Measurements from ENCODE around the gene RXRB.

Gene RXRB

DNA sequence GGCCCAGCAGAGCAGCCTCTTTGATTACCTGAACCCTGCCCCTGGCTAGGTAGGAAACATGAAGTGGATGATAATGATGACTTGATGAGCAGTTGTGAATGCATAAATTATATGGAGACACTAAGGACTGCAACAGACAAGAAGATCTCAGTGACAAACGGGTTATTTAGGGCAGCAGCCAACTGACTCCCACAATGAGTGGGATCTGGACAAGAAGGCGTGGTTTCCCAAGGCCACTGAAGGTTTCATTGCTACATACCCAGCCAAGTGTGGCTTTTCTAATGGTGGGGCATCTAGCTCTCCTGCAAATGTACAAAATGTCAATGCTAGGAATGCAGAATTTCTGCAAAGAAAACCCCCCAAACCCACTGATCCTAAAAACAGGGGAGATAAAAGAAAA lies 37.3 kb upstream of the RXRB start:
- H3K4me1 ChIP-seq (ENCODE audit: control insufficient read depth, insufficient read depth, low read length) = peaks cover 6% of the 10 kb centered on the region
- no peak for TF ChIP-seq KLF10 (tag by site-specific recombination; IDR thresholded peaks at IDR 0.05)
- TF ChIP-seq ZNF610 (tag by site-specific recombination; IDR thresholded peaks at IDR 0.05; ENCODE audit: borderline replicate concordance) = no peak
- H3K4me3 ChIP-seq (ENCODE audit: low read depth, low read length) = no peak overlapping the region
- no peaks in the 10 kb centered on the region for H3K36me3 ChIP-seq (ENCODE audit: control insufficient read depth in 2 of 2, insufficient read depth in 1 of 2, low read length in 2 of 2)
- no peaks in the 10 kb centered on the region for H3K9me3 ChIP-seq (ENCODE audit: control insufficient read depth, insufficient read depth, low read depth, low read length)
- ChIA-PET POLR2A (no interaction called here), CTCF (interaction anchor here (1.2 to 3.3 kb wide), 2 partner anchors 11 to 41 kb away, joined by 4 to 22 read pairs; no protein-coding TSS in a partner anchor)
- H3K27ac ChIP-seq (ENCODE audit: extremely low read depth, low read depth, low read length) = no peak overlapping the region

DNA sequence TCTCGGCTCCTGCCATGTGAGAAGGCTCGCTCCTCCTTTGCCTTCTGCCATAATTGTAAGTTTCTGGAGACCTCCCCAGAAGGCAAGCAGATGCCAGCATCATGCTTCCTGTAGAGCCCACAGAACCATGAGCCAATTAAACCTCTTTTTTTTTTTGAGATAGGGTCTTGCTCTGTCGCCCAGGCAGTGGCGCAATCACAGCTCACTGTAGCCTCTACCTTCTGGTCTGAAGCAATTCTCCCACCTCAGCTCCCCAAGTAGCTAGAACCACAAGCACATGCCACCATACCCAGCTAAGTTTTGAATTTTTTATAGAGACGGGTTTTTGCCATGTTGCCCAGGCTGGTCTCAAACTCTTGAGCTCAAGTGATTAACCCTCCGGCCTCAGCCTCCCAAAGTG lies 36.4 kb upstream of the RXRB start:
- CTCF ChIA-PET = interaction anchor here (2.8 kb wide), 1 partner anchor 11 kb away, joined by 12 read pairs; no protein-coding TSS in a partner anchor
- no peaks in the 10 kb centered on the region for H3K36me3 ChIP-seq (ENCODE audit: control insufficient read depth in 2 of 2, insufficient read depth in 1 of 2, low read length in 2 of 2)
- H3K4me3 ChIP-seq (ENCODE audit: low read depth, low read length) = no peak overlapping the region
- TF ChIP-seq, protein P1, sequence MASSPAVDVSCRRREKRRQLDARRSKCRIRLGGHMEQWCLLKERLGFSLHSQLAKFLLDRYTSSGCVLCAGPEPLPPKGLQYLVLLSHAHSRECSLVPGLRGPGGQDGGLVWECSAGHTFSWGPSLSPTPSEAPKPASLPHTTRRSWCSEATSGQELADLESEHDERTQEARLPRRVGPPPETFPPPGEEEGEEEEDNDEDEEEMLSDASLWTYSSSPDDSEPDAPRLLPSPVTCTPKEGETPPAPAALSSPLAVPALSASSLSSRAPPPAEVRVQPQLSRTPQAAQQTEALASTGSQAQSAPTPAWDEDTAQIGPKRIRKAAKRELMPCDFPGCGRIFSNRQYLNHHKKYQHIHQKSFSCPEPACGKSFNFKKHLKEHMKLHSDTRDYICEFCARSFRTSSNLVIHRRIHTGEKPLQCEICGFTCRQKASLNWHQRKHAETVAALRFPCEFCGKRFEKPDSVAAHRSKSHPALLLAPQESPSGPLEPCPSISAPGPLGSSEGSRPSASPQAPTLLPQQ (tag by site-specific recombination; IDR thresholded peaks at IDR 0.05) = no peak
- TF ChIP-seq, protein P2, sequence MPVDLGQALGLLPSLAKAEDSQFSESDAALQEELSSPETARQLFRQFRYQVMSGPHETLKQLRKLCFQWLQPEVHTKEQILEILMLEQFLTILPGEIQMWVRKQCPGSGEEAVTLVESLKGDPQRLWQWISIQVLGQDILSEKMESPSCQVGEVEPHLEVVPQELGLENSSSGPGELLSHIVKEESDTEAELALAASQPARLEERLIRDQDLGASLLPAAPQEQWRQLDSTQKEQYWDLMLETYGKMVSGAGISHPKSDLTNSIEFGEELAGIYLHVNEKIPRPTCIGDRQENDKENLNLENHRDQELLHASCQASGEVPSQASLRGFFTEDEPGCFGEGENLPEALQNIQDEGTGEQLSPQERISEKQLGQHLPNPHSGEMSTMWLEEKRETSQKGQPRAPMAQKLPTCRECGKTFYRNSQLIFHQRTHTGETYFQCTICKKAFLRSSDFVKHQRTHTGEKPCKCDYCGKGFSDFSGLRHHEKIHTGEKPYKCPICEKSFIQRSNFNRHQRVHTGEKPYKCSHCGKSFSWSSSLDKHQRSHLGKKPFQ (tag by site-specific recombination; IDR thresholded peaks at IDR 0.05) = no peak
- TF ChIP-seq KLF1 (tag by site-specific recombination; IDR thresholded peaks at IDR 0.05) (no peak), ZNF391 (tag by site-specific recombination; IDR thresholded peaks at IDR 0.05; ENCODE audit: borderline replicate concordance, low read depth) (no peak)
- TF ChIP-seq, protein P3, sequence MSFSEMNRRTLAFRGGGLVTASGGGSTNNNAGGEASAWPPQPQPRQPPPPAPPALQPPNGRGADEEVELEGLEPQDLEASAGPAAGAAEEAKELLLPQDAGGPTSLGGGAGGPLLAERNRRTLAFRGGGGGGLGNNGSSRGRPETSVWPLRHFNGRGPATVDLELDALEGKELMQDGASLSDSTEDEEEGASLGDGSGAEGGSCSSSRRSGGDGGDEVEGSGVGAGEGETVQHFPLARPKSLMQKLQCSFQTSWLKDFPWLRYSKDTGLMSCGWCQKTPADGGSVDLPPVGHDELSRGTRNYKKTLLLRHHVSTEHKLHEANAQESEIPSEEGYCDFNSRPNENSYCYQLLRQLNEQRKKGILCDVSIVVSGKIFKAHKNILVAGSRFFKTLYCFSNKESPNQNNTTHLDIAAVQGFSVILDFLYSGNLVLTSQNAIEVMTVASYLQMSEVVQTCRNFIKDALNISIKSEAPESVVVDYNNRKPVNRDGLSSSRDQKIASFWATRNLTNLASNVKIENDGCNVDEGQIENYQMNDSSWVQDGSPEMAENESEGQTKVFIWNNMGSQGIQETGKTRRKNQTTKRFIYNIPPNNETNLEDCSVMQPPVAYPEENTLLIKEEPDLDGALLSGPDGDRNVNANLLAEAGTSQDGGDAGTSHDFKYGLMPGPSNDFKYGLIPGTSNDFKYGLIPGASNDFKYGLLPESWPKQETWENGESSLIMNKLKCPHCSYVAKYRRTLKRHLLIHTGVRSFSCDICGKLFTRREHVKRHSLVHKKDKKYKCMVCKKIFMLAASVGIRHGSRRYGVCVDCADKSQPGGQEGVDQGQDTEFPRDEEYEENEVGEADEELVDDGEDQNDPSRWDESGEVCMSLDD (tag by site-specific recombination; IDR thresholded peaks at IDR 0.05) = no peak
- POLR2A ChIA-PET = no interaction called here
- peaks cover 6% of the 10 kb centered on the region for H3K4me1 ChIP-seq (ENCODE audit: control insufficient read depth, insufficient read depth, low read length)
- H3K27ac ChIP-seq (ENCODE audit: extremely low read depth, low read depth, low read length) = no peak overlapping the region
- no peaks in the 10 kb centered on the region for H3K9me3 ChIP-seq (ENCODE audit: control insufficient read depth, insufficient read depth, low read depth, low read length)

DNA sequence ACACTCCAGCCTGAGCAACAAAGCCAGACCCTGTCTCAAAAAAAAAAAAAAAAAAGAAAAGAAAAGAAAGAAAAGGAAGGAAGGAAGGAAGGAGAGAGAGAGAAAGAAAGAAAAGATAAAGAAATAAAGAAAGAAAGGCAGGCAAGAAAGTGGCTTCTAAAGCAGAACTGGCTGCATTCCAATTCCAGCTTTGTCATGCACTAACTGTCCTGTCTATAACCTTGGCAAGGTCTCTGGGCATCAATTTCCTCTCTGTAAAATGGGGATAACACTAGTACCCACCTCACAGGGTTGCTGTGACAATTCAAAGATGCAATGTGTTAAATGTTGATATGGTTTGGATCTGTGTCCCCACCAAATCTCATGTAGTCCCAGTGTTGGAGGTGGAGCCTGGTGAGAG lies 35.9 kb upstream of the RXRB start:
- CTCF ChIA-PET = interaction anchor here (0.6 to 2.8 kb wide), 4 partner anchors 12 to 110 kb away, joined by 3 to 12 read pairs (median 4); no protein-coding TSS in a partner anchor
- POLR2A ChIA-PET = interaction anchor here (0.7 to 0.9 kb wide), 2 partner anchors 8 to 10 kb away, joined by 3 to 7 read pairs; no protein-coding TSS in a partner anchor
- no peak overlapping the region for H3K27ac ChIP-seq (ENCODE audit: extremely low read depth, low read depth, low read length)

DNA sequence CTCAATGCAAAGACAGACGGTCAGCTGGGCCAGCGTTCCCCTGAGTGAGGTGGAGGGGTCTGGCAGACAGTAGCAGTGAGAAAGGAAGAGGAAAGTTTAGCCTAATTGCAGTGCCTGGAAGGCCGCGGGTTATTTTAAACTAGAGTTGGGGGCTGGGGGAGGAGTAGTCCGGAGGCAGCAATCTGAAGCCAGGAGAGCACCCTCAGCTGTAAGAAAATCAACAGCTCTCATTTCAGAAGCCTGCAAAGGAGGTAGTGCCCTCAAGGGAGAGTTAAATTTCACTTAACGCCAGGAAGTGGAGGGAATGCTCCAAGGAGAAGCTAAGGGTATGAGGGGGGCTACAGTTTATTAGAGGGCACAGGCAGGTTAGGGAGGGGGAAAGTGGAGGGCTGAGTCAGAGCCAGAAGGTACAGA lies 34.8 kb upstream of the RXRB start:
- H3K27ac ChIP-seq (ENCODE audit: extremely low read depth, low read depth, low read length) = peak overlapping the region; percentile 9; the same call in 1 of the 2 replicates
- CTCF ChIA-PET = interaction anchor here (0.6 to 2.8 kb wide), 5 partner anchors 13 to 453 kb away, joined by 3 to 12 read pairs (median 5); no protein-coding TSS in a partner anchor
- no peaks in the 10 kb centered on the region for H3K36me3 ChIP-seq (ENCODE audit: control insufficient read depth in 2 of 2, insufficient read depth in 1 of 2, low read length in 2 of 2)
- H3K4me1 ChIP-seq (ENCODE audit: control insufficient read depth, insufficient read depth, low read length) = peaks cover 6% of the 10 kb centered on the region
- POLR2A ChIA-PET = interaction anchor here (0.9 kb wide), 1 partner anchor 9 kb away, joined by 3 read pairs; no protein-coding TSS in a partner anchor
- no peaks in the 10 kb centered on the region for H3K9me3 ChIP-seq (ENCODE audit: control insufficient read depth, insufficient read depth, low read depth, low read length)
- no peak overlapping the region for H3K4me3 ChIP-seq (ENCODE audit: low read depth, low read length)
- TF ChIP-seq ZNF341 (tag by site-specific recombination; IDR thresholded peaks at IDR 0.05; ENCODE audit: low read depth) (0 out of 2 replicates have a peak, but pooled peaks have one; percentile 8), PRDM1 (tag by site-specific recombination; IDR thresholded peaks at IDR 0.05) (peak; percentile 80), ZNF248 (tag by site-specific recombination; IDR thresholded peaks at IDR 0.05) (no peak), ZNF423 (tag by site-specific recombination; IDR thresholded peaks at IDR 0.05) (peak; percentile 21; the same call in 1 of the 2 replicates), ZNF473 (tag by site-specific recombination; IDR thresholded peaks at IDR 0.05) (no peak), OSR2 (tag by site-specific recombination; IDR thresholded peaks at IDR 0.05) (peak; percentile 80), ZNF174 (tag by site-specific recombination; IDR thresholded peaks at IDR 0.05) (no peak), ZNF624 (tag by site-specific recombination; IDR thresholded peaks at IDR 0.05) (no peak)
- TF ChIP-seq, protein P4, sequence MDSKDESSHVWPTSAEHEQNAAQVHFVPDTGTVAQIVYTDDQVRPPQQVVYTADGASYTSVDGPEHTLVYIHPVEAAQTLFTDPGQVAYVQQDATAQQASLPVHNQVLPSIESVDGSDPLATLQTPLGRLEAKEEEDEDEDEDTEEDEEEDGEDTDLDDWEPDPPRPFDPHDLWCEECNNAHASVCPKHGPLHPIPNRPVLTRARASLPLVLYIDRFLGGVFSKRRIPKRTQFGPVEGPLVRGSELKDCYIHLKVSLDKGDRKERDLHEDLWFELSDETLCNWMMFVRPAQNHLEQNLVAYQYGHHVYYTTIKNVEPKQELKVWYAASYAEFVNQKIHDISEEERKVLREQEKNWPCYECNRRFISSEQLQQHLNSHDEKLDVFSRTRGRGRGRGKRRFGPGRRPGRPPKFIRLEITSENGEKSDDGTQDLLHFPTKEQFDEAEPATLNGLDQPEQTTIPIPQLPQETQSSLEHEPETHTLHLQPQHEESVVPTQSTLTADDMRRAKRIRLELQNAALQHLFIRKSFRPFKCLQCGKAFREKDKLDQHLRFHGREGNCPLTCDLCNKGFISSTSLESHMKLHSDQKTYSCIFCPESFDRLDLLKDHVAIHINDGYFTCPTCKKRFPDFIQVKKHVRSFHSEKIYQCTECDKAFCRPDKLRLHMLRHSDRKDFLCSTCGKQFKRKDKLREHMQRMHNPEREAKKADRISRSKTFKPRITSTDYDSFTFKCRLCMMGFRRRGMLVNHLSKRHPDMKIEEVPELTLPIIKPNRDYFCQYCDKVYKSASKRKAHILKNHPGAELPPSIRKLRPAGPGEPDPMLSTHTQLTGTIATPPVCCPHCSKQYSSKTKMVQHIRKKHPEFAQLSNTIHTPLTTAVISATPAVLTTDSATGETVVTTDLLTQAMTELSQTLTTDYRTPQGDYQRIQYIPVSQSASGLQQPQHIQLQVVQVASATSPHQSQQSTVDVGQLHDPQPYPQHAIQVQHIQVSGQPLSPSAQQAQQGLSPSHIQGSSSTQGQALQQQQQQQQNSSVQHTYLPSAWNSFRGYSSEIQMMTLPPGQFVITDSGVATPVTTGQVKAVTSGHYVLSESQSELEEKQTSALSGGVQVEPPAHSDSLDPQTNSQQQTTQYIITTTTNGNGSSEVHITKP (tag by site-specific recombination; IDR thresholded peaks at IDR 0.05) = peak; percentile 76

More for the DNA sequence above, 35.9 kb upstream of the RXRB start:
- Histone ChIP-seq H3K9me3 (ENCODE audit: control insufficient read depth, insufficient read depth, low read depth, low read length) (no peaks in the 10 kb centered on the region), H3K4me1 (ENCODE audit: control insufficient read depth, insufficient read depth, low read length) (peaks cover 6% of the 10 kb centered on the region), H3K4me3 (ENCODE audit: low read depth, low read length) (no peak overlapping the region), H3K36me3 (ENCODE audit: control insufficient read depth in 2 of 2, insufficient read depth in 1 of 2, low read length in 2 of 2) (no peaks in the 10 kb centered on the region)
- TF ChIP-seq YY2 (tag by site-specific recombination; IDR thresholded peaks at IDR 0.05) (no peak), ZNF2 (tag by site-specific recombination; IDR thresholded peaks at IDR 0.05) (no peak), ZNF610 (tag by site-specific recombination; IDR thresholded peaks at IDR 0.05; ENCODE audit: borderline replicate concordance) (no peak)
